ENCODE results near the gene DAG1. TPM values are rescaled to one million over a fixed set of nuclear protein-coding genes. Genes with fewer than 3 reads are reported as not detected.

DAG1 gene
- total RNA-seq, 1 experiment from 2014 or later: 93.0 TPM

DNA sequence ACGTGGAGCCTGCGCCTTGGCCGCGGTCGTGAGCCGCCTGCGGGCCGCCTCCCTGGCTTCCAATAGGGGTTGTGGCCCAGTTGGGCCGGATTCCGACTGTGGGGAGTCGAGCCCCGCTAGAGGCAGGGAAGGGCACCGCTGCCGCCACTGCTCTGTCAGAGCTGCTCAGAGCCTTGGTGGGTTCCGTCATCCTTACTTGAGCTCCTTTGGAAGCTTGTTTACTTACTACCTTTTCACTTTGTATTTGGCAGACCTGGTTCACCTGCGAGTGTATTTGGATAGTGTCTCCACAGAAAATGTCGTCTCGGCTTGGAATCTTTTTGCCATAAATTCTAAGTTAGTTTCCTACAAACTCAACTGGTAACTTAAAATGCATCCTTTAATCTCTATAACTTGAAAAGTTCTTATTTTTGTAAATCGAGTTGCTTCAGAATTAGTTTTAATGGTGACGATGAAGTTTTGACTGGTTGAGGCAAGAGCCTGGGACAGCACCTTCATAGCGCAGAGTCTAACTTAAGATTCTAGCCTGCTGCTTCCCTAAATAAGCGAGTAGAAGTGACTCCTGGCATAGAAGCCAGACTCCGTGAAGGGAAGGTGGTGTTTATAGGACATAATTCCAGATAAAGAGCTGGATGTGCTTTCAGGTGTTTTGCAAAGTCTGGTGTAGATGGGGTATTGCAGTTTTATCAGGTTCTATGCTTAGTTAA lies 800 bp downstream of the DAG1 start:
- Histone ChIP-seq H3K4me1 (ENCODE audit: insufficient read depth, low read length) (peaks cover 2% of the 10 kb centered on the region; the same call in 1 of the 2 replicates), H3K18ac (ENCODE audit: insufficient read length, low read depth, low read length) (no peak overlapping the region), H3K9me3 (ENCODE audit: control insufficient read depth, low read depth, low read length) (no peaks in the 10 kb centered on the region), H3K79me2 (ENCODE audit: insufficient read depth, low read length) (peaks cover 15% of the 10 kb centered on the region), H3K4ac (ENCODE audit: low read depth, low read length) (no peak overlapping the region), H3K14ac (ENCODE audit: insufficient read depth, low read length) (peak overlapping the region; percentile 80), H3K27me3 (ENCODE audit: insufficient read depth, low read length) (no peaks in the 10 kb centered on the region), H2BK15ac (ENCODE audit: low read depth, low read length) (no peak overlapping the region), H2AK5ac (ENCODE audit: insufficient read length, low read length) (no peak overlapping the region), H2BK5ac (ENCODE audit: insufficient read length, low read length) (no peak overlapping the region), H3T11ph (ENCODE audit: low read length) (no peak overlapping the region), H3K4me2 (ENCODE audit: insufficient read depth, insufficient read length, low read length) (peak overlapping the region; percentile 96), H2BK12ac (ENCODE audit: insufficient read length, low read depth, low read length) (no peak overlapping the region), H2BK120ac (ENCODE audit: low read depth, low read length, poor library complexity, severe bottlenecking) (no peak overlapping the region), H3K56ac (ENCODE audit: insufficient read length, low read depth, low read length) (no peak overlapping the region), H4K91ac (ENCODE audit: insufficient read length, low read depth, low read length) (no peak overlapping the region), H4K5ac (ENCODE audit: insufficient read length, low read depth, low read length) (no peak overlapping the region), H2BK20ac (ENCODE audit: low read depth, low read length, poor library complexity, severe bottlenecking) (no peak overlapping the region), H3K23me2 (ENCODE audit: insufficient read length, low read depth, low read length, poor library complexity, severe bottlenecking) (peaks cover 7% of the 10 kb centered on the region), H4K8ac (replicated peaks; ENCODE audit: insufficient read length, low read depth, low read length) (no peak overlapping the region), H3K9ac (ENCODE audit: extremely low read depth, insufficient read length, low read length) (peak overlapping the region; percentile 71), H3K23ac (ENCODE audit: insufficient read length, low read depth, low read length) (no peak overlapping the region), H4K20me1 (ENCODE audit: control insufficient read depth, insufficient read depth, insufficient read length) (no peaks in the 10 kb centered on the region), H3K79me1 (ENCODE audit: insufficient read depth, low read depth, low read length, poor library complexity, severe bottlenecking) (no peaks in the 10 kb centered on the region), H3K27ac (ENCODE audit: insufficient read length, low read depth, low read length) (no peak overlapping the region), H2AFZ (ENCODE audit: low read length) (no peak overlapping the region)
- no CpG with 5 or more reads among the region's 23 CpGs for WGBS (ENCODE audit: extremely low coverage, insufficient read length, low lambda C conversion rate)
- Mint-ChIP-seq H3K36me3 (ENCODE audit: insufficient read depth in 1 of 3, low read depth in 3 of 3) (peaks cover 15 to 25% (median 16%) of the 10 kb centered on the region in 3 experiments), H3K4me3 (peak overlapping the region; percentile 86 to 90), H3K27me3 (ENCODE audit: low read depth) (no peaks in the 10 kb centered on the region), H3K4me1 (peaks cover 27 to 30% of the 10 kb centered on the region in 2 experiments), H3K27ac (peak overlapping the region; percentile 61 to 93 (median 93)), H3K9me3 (no peaks in the 10 kb centered on the region)
- DNase-seq: no peak
- TF ChIP-seq, protein P1, sequence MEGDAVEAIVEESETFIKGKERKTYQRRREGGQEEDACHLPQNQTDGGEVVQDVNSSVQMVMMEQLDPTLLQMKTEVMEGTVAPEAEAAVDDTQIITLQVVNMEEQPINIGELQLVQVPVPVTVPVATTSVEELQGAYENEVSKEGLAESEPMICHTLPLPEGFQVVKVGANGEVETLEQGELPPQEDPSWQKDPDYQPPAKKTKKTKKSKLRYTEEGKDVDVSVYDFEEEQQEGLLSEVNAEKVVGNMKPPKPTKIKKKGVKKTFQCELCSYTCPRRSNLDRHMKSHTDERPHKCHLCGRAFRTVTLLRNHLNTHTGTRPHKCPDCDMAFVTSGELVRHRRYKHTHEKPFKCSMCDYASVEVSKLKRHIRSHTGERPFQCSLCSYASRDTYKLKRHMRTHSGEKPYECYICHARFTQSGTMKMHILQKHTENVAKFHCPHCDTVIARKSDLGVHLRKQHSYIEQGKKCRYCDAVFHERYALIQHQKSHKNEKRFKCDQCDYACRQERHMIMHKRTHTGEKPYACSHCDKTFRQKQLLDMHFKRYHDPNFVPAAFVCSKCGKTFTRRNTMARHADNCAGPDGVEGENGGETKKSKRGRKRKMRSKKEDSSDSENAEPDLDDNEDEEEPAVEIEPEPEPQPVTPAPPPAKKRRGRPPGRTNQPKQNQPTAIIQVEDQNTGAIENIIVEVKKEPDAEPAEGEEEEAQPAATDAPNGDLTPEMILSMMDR (conservative IDR thresholded peaks at IDR 0.05): no peak

All from H9 (cell line).